ENCODE data around the gene SLC9C2. TPM values are rescaled to one million over a fixed set of nuclear protein-coding genes. Genes with fewer than 3 reads are reported as not detected.

Gene SLC9C2
- total RNA-seq, 1 experiment from 2014 or later, result not detected

DNA sequence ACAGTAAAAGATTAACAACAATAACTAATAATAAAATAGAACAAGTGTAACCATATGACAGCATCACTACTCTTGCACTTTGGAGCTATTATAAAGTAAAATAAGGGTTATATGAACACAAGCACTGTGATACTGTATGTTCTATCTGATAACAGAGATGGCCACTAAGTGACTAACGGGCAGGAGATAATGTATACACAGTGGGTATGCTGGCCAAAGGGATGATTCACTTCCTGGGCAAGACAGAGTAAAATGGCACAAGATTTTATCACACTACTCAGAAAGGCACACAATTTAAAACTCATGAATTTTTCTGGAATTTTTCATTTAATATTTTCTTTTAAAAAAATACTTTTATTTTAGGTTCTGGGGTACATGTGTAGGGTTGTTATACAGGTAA, 12.3 kb downstream of the SLC9C2 start:
- Histone ChIP-seq H2AK5ac (ENCODE audit: insufficient read length, low read length) (no peak overlapping the region), H2BK12ac (ENCODE audit: insufficient read length, low read depth, low read length) (no peak overlapping the region), H2BK5ac (ENCODE audit: insufficient read length, low read length) (no peak overlapping the region), H3K18ac (ENCODE audit: insufficient read length, low read depth, low read length) (no peak overlapping the region), H3K4me1 (ENCODE audit: insufficient read depth, low read length) (no peaks in the 10 kb centered on the region), H2BK15ac (ENCODE audit: low read depth, low read length) (no peak overlapping the region), H3K23me2 (ENCODE audit: insufficient read length, low read depth, low read length, poor library complexity, severe bottlenecking) (no peaks in the 10 kb centered on the region), H3K79me2 (ENCODE audit: insufficient read depth, low read length) (no peaks in the 10 kb centered on the region), H3K4ac (ENCODE audit: low read depth, low read length) (no peak overlapping the region), H4K91ac (ENCODE audit: insufficient read length, low read depth, low read length) (no peak overlapping the region), H2BK20ac (ENCODE audit: low read depth, low read length, poor library complexity, severe bottlenecking) (no peak overlapping the region), H3K23ac (ENCODE audit: insufficient read length, low read depth, low read length) (no peak overlapping the region), H4K20me1 (ENCODE audit: control insufficient read depth, insufficient read depth, insufficient read length) (no peaks in the 10 kb centered on the region), H4K5ac (ENCODE audit: insufficient read length, low read depth, low read length) (no peak overlapping the region), H3K27ac (ENCODE audit: insufficient read length, low read depth, low read length) (no peak overlapping the region), H2BK120ac (ENCODE audit: low read depth, low read length, poor library complexity, severe bottlenecking) (no peak overlapping the region), H3K9ac (ENCODE audit: extremely low read depth, insufficient read length, low read length) (no peak overlapping the region), H3K14ac (ENCODE audit: insufficient read depth, low read length) (no peak overlapping the region), H2AFZ (ENCODE audit: low read length) (no peak overlapping the region), H3K79me1 (ENCODE audit: insufficient read depth, low read depth, low read length, poor library complexity, severe bottlenecking) (no peaks in the 10 kb centered on the region), H3K4me2 (ENCODE audit: insufficient read depth, insufficient read length, low read length) (no peak overlapping the region), H3T11ph (ENCODE audit: low read length) (no peak overlapping the region), H3K9me3 (ENCODE audit: control insufficient read depth, low read depth, low read length) (no peaks in the 10 kb centered on the region), H4K8ac (replicated peaks; ENCODE audit: insufficient read length, low read depth, low read length) (no peak overlapping the region), H3K56ac (ENCODE audit: insufficient read length, low read depth, low read length) (no peak overlapping the region), H3K27me3 (ENCODE audit: insufficient read depth, low read length) (no peaks in the 10 kb centered on the region)
- H3K36me3 Mint-ChIP-seq (ENCODE audit: insufficient read depth in 1 of 3, low read depth in 3 of 3), result no peaks in the 10 kb centered on the region
- H3K27ac Mint-ChIP-seq, result no peak overlapping the region
- no peak for DNase-seq
- WGBS (ENCODE audit: extremely low coverage, insufficient read length, low lambda C conversion rate), result no CpG with 5 or more reads among the region's 1 CpG
- TF ChIP-seq, protein P1, sequence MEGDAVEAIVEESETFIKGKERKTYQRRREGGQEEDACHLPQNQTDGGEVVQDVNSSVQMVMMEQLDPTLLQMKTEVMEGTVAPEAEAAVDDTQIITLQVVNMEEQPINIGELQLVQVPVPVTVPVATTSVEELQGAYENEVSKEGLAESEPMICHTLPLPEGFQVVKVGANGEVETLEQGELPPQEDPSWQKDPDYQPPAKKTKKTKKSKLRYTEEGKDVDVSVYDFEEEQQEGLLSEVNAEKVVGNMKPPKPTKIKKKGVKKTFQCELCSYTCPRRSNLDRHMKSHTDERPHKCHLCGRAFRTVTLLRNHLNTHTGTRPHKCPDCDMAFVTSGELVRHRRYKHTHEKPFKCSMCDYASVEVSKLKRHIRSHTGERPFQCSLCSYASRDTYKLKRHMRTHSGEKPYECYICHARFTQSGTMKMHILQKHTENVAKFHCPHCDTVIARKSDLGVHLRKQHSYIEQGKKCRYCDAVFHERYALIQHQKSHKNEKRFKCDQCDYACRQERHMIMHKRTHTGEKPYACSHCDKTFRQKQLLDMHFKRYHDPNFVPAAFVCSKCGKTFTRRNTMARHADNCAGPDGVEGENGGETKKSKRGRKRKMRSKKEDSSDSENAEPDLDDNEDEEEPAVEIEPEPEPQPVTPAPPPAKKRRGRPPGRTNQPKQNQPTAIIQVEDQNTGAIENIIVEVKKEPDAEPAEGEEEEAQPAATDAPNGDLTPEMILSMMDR (conservative IDR thresholded peaks at IDR 0.05), result no peak
- H3K9me3 Mint-ChIP-seq, result no peaks in the 10 kb centered on the region
- H3K27me3 Mint-ChIP-seq (ENCODE audit: low read depth), result no peaks in the 10 kb centered on the region
- H3K4me1 Mint-ChIP-seq, result no peaks in the 10 kb centered on the region
- no peak overlapping the region for H3K4me3 Mint-ChIP-seq
